NCI-H526 (cell line): Measurements from ENCODE around the gene EEF2K.
"Not testable (repeated sequence)": the region's sequence is repeated elsewhere in the genome, so short reads cannot be mapped to it uniquely, and the experiment has no call there.

Source experiments
- DNase-seq, 2 experiments: peaks; one replicate each; lab custom pipeline; 2025; lab: John Stamatoyannopoulos, UW

Gene EEF2K

DNA sequence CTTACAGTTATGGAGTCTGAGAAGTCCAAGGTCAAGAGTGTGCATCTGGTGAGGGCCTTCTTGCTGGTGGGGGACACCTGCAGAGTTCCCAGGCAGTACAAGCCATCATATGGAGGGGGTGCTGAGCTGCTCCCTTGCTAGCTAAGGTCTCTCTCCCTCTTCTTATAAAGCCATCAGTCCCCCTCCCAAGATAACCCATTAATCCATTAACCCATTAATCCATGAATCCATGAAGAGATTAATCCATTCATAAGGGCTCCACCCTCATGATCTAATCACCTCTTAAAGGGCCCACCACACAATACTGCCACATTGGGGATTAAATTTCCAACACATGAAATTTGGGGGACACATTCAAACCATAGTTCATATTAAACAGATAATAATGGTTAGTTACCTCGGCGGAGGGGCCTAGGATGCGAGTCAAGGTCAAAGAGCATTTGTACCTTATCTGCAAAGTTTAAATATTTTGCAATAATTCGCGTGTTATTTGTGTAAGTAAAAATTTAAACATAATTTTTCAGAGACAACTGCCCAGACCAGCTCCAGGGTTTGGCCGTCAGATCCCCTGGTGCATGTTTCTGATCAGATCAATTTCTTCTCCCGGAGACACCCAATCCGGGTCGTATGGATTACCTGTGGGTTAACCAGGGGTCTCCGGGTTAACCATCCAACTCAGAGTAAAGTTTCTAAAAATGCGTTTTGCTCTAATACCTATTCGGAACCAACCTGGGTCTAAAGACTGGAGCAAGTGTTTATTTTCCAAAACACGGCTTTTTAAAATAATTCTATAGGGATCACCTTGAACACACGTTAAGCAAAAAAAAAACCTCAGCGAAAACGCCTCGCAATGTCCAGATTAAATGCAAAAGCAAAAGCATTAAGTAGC is 90.4 kb downstream of the EEF2K start:
- DNase-seq = peak; percentile 2 to 54

- DNase-seq = peak; percentile 94 to 98
Measured at GRCh38 chr16:22297114-22297870, 91.2 kb downstream of the EEF2K start, which contains the start of gene POLR3E. TSS of gene POLR3E (plus strand) at chr16:22297409. CDS start at chr16:22302969, 5,560 bp downstream.

DNA sequence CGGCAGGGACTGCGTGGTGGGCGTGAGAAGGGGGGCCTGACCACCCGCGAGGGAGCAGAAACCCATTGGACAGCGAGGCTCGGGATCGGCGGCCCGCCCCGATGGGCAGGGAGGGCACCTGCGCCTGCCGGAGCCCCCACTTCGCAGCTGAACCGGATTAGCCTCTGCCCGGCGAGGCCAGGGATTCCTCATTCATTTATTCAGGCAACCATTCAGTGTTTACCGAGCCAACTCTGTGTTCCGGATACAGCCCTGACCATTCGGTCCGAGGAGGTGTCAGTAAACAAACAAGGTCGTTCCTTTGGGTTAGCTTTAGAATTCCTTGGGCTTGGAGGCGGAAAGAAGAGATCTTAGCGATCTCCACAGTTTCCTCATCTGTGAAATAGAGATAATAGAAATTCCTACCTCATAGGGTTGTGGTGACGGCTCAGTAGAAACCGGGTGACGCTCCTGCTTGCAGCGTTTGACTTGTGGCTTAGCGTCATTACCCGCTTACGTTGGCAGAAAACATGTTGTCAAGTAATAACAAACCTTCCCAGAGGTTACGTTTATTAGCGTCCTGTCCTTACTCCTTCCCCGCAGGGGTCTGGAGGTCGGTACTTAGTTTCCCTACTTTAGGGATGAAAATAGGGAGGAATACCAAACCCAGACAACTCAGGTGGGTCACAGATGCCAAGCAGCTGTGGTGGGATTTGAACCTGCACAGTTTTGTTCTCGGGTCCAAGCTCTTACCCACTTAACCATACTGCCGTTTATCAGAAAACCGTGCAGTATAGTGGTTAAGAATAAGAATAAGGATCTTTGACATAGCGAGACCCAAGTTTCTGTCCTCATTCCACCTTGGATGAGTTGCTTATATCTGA is 92.0 kb downstream of the EEF2K start:
- peak; percentile 91 to 92 for DNase-seq

DNA sequence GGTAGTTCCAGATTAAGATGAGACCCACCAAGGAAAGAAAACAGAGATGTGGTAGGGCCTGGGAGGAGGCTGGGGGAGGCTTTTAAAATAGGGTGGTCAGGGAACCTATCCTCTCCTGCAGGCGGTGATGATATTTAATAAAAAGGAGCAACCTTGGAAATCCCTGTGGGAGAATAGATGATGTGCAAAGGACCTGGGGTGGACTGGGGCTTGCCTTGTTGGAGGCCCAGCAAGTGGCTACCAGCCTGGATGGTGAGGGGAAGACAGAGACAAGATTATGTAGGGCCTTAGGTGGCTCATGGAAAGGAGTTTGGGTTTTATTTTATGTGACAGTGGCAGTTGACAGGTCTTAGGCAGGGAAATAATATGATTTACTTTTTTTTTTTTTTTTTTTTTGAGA is 93.0 kb downstream of the EEF2K start:
- DNase-seq = no peak

DNA sequence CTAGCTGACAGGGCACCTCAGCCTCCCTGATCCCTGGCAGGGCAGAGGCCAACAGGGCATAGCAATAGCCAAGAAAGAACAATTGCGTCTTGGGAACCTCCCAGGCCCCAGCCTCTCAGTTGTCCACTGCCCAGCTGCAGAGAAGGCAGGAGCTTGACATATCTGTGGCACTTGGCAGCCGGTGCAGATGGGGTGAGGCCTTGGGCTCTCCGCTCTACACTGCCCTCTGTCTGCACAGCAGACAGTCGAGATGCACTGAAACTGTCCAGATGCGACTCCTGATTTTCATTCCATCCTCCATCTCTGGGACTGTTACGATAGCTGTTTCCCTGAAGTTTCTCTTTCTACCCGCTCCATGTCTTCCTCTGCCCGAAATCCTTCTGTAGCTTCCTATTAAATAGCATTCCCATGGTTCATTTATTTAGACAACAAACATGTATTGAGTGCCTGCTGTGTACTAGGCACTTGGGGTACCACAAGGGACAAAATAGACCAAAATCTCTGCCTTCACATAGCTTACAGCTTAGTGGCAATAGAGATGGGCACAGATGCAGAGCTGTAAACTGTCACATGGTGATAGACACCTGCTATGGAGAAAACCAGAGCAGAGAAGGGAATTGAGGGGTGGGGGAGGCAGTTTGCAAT is 94.5 kb downstream of the EEF2K start:
- peak; percentile 7 to 36 for DNase-seq

DNA sequence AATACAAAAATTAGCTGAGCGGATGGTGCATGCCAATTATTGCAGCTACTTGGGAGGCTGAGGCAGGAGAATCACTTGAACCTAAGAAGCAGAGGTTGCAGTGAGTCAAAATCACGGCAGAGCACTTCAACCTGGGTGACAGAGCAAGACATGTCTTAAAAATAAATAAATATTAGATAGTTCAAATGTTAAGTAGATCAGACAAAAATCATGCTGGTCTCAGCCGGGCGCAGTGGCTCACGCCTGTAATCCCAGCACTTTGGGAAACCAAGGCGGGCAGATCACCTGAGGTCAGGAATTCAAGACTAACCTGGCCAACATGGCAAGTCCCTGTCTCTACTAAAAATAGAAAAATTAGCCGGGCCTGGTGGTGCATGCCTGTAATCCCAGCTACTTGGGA is 95.3 kb downstream of the EEF2K start:
- DNase-seq = not testable (repeated sequence)

- DNase-seq = no peak
Measured at GRCh38 chr16:22302776-22303363, 96.8 kb downstream of the EEF2K start.

DNA sequence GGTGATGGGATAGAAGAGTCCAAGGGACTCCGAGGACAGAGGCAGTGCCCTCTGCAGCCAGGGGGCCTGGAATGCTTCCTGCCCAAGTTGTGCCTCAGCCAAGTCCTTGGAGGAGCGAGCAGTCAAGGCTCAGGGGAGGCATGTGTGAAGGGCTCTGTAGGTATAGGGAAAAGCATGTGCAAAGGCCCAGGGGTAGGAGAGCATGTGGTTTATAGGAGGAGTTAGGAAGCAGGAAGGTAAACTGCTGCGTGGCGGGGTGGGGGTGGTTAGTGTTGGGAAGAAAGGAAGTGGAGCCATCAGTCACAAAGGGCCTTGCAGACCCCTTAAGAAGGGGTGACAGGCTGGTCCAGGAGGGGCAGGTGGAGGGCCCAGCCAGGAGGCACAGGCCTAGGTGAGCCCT is 98.3 kb downstream of the EEF2K start:
- DNase-seq = no peak

DNA sequence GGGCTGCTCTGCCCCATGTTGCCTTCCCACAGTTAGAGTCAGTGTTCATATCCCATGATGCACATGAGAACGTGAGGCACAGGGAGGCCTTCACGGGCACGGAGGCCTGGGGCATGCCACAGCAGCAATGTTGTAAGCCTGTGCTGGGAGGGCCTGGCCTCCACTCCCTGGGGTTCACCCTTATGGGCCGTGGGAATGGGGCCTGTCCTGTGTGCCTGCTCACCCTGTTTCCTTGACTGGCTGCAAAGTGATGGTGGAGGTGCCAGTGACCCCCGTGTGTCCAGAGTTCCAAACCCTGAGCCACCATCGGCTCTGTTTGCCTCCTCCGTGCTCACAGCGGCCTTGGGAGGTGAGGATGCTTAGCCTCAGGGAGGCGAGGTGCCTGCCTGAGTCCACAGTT is 100.7 kb downstream of the EEF2K start:
- DNase-seq = no peak

DNA sequence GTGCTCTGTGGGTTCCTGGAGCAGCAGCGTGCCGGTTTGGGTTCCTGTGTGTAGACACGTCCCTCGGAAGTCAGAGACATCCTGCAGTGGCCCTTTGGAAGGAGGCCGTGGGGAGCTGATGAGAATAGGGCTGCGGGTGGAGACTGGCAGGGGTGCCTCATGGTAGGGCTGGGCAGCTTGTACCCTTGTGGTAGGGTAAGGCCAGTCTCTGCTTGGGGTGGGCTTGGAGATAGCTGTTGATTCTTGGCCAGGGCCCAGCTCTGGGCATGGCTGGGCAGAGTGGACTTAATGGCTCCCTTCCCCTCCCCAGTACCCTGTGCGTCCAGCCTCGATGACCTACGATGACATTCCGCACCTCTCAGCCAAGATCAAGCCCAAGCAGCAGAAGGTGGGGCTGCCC is 101.8 kb downstream of the EEF2K start:
- no peak for DNase-seq

- no peak for DNase-seq
Measured at GRCh38 chr16:22308824-22309520, 102.9 kb downstream of the EEF2K start.

GRCh38 chr16:22311520-22311919 is 105.4 kb downstream of the EEF2K start:
- no peak for DNase-seq

GRCh38 chr16:22312897-22313781 is 107.1 kb downstream of the EEF2K start:
- DNase-seq = no peak

DNA sequence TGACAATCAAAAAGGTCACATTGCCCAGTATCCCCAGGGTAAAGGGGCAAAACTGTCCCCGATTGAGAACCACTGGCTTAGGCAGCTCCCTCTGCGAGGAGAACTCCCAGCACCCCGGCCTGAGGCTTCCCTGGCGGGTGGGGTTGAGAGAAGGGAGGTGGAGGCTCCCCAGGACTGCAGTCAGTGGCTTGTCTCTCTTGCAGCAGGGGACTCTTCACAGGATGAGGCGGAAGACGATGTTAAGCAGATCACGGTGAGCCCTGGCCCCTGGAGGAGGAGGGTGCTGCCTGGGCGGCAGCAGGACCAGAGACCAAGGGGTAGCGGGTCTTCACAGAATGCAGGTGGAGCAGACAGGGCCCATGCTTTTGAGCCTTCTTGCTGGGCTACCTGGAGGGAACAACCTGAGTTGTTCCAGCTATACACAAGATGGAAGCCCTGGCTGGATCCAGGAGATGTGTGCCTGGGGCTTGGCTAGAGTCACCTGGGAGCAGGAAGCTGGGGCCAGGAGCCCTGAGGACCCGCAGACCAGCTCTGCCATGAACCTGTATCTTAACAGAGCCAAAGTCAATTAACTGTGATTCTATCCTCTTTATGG is 107.9 kb downstream of the EEF2K start:
- no peak for DNase-seq

GRCh38 chr16:22314661-22315626 is 108.9 kb downstream of the EEF2K start:
- DNase-seq = no peak

DNA sequence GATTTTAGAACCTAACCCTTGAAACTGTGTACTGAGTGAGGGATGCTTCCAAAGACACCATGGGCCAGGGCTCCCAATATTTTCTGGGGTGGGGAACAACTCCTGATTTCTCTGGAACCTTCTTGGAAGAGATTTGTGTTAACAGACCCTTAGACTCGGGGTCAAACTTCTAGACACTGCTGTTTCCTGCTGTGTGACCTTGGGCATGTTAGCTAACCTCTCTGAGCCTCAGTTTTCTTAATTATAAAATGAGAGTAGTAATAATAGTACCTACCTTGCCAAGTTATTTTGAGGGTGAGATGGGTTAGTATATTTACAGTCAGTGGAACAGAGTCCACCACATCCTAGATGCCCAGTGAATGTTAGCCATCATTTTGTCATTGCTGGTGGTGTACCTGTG is 109.9 kb downstream of the EEF2K start:
- DNase-seq = no peak

DNA sequence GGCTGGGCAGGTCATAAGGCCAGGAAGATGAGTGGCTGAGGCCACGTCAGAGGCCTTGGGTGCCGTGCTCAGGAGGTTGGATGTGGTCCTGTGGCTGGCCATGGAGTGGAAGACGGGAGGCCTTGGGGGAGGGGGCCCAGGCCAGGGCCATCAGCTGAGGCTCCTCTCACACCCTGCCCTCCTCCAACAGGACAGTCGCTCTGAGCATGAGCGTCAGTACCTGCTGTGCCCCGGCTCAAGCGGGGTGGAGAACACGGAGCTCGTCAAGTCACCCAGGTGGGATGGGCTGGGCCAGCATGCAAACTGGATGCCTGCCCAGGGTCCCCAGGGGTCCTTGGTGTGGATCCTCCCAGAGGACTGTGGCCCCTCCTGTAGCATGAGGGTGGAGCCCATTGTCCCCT is 110.3 kb downstream of the EEF2K start:
- no peak for DNase-seq

GRCh38 chr16:22317001-22317530 is 111.0 kb downstream of the EEF2K start:
- no peak for DNase-seq
